ENCODE results near the gene NGDN.

- TF ChIP-seq CTCF (IDR thresholded peaks at IDR 0.05) (no peak), POLR2A (IDR thresholded peaks at IDR 0.05) (no peak)
Measured at GRCh38 chr14:23432102-23432925, 37.2 kb upstream of the NGDN start.
